Testis (tissue), 2 donors: ENCODE measurements around the gene ELOA.

Experiments used
- POLR2A ChIP-seq: fragments of 450-650 bp; IDR thresholded peaks from one replicate; pipeline ENCODE4 v1.6.1; 2017; ENCODE audit warnings: antibody characterized with exemption, mild to moderate bottlenecking, moderate library complexity
- TF ChIP-seq, protein P1 (sequence below), 3 experiments: fragments of 450-650 bp in 2 of 3; fragments of 200-600 bp in 1 of 3; sonication (generic) in 1 of 3; IDR thresholded peaks; one replicate each; pipeline ENCODE4 v1.5.1; 2016 to 2019; ENCODE audit warnings: antibody characterized with exemption in 3 of 3, mild to moderate bottlenecking in 2 of 3, moderate library complexity in 1 of 3

GRCh38 chr1:23805025-23805424, 61.8 kb downstream of the ELOA start:
- TF ChIP-seq, protein P1, sequence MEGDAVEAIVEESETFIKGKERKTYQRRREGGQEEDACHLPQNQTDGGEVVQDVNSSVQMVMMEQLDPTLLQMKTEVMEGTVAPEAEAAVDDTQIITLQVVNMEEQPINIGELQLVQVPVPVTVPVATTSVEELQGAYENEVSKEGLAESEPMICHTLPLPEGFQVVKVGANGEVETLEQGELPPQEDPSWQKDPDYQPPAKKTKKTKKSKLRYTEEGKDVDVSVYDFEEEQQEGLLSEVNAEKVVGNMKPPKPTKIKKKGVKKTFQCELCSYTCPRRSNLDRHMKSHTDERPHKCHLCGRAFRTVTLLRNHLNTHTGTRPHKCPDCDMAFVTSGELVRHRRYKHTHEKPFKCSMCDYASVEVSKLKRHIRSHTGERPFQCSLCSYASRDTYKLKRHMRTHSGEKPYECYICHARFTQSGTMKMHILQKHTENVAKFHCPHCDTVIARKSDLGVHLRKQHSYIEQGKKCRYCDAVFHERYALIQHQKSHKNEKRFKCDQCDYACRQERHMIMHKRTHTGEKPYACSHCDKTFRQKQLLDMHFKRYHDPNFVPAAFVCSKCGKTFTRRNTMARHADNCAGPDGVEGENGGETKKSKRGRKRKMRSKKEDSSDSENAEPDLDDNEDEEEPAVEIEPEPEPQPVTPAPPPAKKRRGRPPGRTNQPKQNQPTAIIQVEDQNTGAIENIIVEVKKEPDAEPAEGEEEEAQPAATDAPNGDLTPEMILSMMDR (IDR thresholded peaks at IDR 0.05) = no peak
- TF ChIP-seq POLR2A = no peak
